Measurements from ENCODE around the gene ARL5C.

- TF ChIP-seq CTCF (conservative IDR thresholded peaks at IDR 0.05): no peak
- no peak for TF ChIP-seq EZH2 (IDR thresholded peaks at IDR 0.05; ENCODE audit: low read depth)
Measured at GRCh38 chr17:39145143-39145542, 20.8 kb downstream of the ARL5C start.

Data from PC-9 (cell line).